Measurements from ENCODE around the gene NAT8L. TPM values are rescaled to one million over a fixed set of nuclear protein-coding genes. Genes with fewer than 3 reads are reported as not detected.

NAT8L gene
- total RNA-seq, 1 donor from 2014 or later: 0.05 TPM

DNA sequence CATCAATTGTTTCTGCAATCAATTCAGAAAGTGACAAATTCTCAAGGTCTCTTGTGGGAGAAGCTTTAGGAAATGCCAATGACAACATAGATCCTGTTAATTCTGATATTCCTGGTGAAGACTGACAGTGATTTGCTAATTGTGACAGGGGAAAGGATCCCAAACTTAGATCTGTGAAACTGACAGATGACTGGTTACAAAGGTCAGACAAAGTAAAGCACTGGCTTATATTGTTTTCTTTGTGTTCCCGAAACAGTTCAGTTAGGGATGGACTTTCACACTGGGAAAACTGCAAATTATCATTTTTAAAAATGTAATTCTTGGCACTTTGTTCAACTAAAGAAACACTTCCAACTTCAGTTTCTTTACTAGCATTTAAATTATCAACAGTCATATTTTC is 30.1 kb downstream of the NAT8L start:
- no peak for ATAC-seq
- DNase-seq (ENCODE audit: low spot score): no peak

DNA sequence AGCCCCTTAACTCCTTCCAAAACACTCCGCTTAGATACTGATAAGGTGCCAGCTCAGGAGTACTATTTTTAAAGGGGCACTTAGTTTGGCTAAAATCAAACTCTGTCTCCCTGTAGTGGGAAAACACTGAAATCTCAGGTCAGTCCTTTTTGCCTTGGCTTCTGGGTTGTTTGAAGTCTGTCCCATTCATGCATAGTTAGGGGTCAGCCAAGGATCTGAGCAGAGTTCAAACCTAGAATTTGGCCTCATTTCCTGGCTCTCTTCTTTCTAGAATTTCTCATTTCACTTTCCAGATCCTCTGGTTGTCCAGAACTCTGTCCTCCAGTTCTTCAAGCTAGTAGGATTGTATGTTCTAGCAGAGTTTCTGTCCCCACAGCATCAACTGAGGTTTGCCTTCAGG is 31.5 kb downstream of the NAT8L start:
- ATAC-seq: peak; percentile 86
- DNase-seq (ENCODE audit: low spot score): peak; percentile 64

DNA sequence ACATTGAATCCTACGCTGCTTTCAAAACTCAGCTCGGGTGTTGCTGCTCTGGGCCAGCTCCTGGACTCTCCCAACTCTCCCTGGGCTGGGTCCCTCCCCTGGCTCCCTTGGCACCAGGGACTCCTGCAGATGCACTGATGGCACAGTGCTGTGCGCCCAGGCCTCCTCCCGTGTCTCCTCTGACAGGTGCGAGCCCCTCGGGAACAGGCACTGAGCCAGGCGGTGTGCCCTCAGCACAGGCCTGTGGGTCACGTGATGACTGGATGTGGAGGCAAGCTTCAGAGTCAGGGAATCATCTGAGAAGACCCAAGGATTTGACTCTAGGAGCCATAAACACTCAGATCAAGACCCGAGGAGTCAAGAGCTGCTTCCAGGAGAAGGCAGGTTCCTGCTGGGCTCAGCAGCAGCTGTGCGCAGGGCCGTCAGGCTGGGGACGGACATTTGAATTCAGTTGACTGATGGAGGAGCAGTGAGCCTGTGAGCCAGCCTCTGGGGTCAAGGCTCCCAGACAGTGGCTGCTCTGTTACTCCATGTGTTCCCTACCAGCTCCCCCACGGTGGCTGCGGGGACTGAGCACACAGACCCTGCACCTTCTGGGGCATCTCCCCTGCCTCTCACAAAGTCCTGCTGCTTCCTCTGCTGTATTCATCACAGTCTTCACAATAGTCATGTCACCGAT is 33.0 kb downstream of the NAT8L start:
- no peak for DNase-seq (ENCODE audit: low spot score)

DNA sequence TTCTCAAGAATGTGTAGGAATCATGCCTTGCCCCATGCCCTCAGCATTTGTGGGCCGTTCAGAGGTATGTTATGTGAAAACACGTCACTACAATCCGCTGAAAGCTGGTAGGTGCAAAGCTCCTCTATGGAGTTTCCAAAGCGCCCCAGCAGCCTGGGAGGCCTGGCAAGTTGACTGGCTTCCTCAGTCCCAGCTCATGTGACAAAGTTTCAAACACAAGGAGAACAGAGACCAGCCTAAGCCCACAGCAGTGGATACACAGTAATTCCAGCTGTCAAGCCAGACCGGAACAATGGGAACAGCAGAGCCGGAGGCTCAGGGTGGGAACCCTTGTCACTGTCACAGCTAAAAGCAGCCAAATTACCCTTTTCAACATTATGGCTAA is 33.5 kb downstream of the NAT8L start:
- ATAC-seq (no peak), DNase-seq (ENCODE audit: low spot score) (no peak)

More for the DNA sequence above, 33.0 kb downstream of the NAT8L start:
- no peak for ATAC-seq

DNA sequence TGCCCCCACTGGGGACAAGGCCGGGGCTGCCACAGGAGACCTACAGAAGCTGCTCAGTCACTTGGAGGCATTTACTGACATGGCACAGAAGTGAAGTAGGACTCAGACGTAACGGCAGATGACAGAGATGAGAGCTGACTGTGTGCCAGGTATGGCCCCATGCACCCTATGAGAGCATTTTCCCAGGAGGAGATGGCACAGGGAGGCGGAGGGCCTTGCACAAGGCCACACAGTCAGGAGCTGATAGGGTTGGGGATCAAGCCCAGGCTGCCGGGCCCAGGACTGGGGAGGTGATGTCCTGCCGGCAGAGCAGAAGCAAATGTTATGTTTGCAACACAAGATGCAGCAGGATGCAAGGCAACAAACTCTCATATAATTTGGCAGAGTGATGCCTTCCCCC is 34.1 kb downstream of the NAT8L start:
- no peak for ATAC-seq
- DNase-seq (ENCODE audit: low spot score): no peak

DNA sequence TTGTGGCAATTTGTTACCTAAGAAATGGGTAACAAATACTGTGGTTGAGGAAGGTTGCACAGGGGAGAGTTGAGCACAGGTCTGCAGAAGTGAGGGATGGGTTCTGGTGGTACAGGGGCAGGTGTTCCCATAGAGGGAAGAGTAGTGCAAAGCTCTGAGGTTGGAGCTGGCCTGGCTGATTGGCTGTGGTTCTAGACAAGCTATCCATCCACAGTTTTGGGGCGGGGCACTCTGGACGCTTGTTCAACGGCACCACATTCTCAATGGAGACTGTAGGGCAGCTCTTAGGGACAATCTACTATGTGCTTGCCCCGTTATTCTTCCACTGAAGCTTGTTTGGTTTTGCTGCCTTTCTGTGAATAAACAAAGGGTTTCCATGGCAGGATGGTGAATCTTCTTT is 35.4 kb downstream of the NAT8L start:
- ATAC-seq: no peak
- no peak for DNase-seq (ENCODE audit: low spot score)

DNA sequence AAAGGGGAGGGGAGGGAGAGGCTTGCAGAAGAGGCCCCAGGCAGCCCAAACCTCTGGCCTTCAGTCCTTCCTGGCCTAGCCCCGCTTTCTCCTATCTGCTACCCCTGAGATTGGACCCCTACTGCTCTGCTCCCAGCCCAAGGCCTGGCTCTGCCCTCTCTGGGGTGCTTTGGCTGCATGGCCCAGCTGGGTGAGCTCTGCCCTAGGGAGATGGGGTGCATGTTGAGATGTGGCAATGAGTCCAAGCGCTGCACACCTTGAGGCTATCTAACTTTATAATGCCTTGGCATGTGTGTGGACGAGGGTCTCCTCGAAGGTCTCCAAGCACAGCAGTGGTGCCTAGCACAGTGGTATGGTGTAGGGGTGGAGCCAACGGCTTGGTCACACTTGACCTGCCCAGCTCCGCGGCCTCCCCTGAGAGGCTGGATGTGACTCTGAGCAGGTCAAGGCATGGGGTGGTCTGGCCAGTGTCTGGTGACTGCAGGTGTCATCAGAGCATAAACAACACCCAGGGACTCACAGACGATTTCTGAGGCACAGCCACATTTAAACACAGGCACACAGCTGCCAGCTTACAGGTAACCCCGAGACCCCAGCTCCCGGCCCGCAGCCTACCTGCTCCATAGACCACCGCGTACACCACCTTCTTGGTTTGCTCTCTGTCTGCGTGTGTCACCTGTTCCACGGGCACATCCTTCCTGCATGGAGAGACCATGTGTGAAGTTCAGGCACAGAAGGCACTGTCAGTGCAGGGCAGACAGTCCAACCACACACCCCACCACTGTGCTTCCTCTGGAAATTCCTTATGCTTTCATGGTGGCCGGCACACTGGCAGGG is 36.3 kb downstream of the NAT8L start:
- DNase-seq (ENCODE audit: low spot score): no peak
- no peak for ATAC-seq

DNA sequence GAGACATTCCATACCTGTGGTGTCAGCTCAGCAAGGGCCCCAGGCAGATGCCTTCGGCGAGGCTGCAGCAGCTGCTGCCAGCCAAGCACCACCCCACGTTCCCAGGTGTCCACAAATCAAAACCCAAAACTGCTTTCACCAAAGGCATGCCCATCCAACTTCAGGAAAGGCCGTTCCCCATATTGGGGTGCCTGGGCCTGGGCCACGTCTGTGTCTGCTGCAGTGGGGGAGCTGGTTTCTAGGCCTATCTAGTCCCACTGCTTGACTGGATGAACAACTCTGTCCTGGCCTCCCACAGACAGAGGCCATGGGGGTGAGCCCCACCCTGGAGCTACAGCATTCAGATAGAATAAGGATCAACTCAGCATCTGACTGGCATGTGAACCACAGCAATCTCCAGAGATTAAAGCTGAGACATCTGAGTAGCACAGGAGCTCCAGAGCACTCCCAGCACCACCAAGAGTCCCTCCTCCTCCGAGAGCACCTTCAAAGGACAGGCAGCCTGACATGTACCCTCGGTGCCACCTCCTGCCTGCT is 37.0 kb downstream of the NAT8L start:
- ATAC-seq (no peak), DNase-seq (ENCODE audit: low spot score) (no peak)

DNA sequence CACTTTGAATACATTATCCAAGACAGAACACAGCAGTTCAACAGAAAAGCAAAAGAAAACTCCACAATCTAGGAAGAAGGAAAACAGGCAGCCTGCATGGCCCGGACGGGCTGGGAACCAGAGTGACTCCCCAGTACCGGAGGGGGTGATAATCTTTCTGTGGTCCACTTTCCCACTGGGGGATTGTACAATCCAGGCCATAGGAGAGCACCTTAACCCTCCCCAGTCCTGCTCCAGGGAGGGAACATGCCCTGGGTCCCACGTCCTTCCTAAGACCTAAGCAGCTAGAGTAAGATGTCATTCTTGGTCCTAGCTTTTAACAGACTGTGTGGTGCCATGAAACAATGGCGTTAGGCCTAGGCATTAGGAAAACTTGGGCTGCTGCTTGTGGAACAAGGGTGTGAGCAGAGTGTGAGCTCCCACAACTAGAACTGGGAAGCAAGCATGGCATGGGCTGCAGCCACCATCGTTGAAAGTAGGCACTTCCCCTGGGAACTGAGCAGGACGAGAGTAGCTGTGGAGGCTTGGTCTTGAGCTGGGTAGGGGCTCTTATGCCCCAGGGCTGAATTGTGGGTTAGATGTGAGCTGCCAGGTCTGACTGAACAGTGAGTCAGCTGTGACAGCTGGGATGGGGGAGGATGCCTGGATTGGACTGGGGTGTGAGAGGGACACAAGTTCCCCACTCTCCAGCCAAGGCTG is 42.4 kb downstream of the NAT8L start:
- ATAC-seq: no peak

DNA sequence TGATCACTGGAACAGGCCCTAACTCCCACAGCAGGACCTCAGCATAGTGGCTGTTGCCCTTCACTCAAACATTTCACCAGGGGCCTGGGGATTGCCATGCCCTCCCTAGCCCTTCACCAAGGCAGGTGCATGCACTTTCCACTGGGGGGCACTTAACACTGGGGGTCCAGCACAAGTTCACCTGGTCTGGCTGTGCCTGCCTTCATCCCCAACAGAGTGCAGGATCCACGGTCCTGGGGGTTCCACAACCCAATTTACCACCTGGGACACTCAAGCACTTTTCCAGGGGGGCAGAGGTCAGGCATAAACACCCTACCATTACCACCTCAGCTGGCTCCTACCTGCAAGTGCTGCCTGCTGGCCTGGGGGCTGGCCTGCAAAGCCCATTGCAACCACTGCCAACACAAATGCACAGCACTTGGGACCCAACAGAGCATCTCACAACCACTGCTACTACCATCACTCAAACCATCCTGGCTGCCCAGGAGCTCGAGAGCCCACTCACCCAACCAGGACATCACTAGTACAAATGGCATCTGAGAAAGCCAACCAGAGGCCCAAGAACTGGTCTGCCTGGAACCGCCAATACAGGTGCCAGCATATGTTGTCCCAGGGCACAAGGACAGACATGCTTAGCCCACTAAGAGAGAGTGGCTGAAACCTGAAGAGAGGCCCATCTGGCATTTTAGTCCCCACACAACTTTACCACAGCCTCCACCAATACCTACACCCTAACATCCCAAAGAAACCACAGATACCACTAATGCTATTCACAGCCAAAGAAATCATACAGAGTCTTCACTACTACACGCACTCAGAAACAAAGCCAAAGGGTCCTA is 43.1 kb downstream of the NAT8L start:
- DNase-seq (ENCODE audit: low spot score) (no peak), ATAC-seq (no peak)

More for the DNA sequence above, 42.4 kb downstream of the NAT8L start:
- DNase-seq (ENCODE audit: low spot score): no peak

DNA sequence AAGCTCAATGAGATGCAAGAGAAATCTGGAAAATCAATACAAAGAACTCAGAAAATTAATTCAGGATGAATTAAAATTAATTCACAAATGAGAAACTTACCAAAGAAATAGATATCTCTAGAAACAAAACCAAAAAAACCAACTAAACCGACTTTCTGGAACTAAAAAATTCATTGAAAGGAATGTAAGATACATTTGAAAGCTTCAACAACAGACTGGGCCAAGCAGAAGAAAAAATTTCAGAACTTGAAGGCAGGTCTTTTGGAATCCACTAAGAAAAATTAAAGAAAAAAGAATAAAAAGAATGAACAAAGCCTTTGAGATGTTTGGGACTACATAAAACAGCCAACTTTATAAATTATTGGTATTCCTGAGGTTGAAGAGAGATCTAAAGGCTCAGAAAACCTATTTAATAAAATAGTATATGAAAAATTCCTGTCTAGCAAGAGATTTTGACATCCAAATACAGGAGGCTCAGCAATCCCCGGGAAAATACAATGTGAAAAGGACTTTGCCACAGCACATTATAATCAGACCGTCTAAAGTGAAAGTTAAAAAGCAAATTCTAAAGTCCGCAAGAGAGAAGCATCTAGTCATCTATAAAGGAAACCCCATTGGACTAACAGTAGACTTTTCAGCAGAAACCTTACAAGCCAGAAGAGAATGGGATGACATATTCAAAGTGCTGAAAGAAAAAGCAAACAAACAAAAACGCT is 44.2 kb downstream of the NAT8L start:
- ATAC-seq (peak; percentile 69), DNase-seq (ENCODE audit: low spot score) (no peak)

DNA sequence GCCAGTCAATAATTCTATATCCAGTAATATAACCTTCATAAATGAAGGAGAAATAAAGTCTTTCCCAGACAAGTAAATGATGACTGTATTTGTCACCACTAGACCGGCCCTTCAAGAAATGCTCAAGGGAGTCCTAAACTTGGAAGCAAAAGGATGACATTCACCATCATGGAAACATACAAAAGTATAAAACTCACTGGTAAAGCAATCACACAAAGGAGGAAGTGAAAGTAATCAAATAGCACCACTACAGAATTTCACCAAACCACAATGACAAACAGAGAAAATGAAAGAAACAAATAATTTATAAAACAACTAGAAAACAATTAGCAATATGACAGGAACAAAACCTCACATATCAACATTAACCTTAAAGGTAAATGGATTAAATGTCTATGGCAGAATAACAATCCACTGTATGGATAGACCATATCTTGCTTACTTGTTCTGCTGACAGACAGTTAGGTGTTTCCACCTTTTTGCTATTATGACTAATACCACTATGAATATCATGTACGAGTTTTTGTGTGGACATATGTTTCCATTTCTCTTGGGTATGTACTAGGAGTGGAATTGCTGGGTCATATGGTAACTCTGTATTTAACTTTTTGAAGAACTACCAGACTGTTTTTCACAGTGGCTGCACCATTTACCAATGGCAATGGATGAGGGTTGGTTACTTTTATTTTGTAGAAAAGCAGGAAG is 44.9 kb downstream of the NAT8L start:
- DNase-seq (ENCODE audit: low spot score): no peak
- ATAC-seq: no peak

DNA sequence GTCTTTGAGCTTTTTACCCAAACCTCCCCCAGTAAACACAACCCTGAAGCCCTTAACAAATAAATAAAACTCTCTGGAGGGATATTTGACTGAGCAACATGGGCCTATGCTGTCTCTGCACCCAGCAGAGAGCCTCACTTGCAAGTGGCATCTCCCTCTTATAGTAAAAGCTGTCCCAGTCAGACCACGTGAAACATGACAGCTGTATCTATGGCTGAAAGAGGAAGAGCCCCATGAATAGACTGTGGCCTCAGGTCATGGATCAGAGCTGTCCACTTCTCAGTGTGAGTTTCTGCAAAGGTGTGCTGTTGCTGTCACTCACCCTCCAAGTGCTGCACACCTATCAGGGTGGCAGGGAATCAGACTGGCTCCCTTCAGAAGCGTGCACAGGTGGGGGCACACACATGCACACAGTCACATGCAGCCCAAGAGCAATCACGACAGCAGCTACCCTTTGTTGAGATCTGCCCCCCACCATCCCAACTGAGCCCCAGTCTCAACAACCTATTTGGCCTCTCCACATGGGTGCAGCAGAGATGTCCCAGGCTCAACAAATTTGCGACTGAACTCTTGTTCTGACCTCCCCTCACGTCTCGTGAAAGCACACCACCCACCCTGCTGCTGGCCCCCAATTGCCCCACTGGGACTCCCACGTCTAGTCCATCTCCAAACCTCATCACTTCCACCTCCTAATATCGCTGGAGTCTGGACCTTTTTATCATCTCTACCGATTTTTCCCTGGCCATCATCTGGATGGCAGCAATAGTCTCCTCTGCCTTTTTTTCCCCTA is 45.6 kb downstream of the NAT8L start:
- no peak for DNase-seq (ENCODE audit: low spot score)
- no peak for ATAC-seq

DNA sequence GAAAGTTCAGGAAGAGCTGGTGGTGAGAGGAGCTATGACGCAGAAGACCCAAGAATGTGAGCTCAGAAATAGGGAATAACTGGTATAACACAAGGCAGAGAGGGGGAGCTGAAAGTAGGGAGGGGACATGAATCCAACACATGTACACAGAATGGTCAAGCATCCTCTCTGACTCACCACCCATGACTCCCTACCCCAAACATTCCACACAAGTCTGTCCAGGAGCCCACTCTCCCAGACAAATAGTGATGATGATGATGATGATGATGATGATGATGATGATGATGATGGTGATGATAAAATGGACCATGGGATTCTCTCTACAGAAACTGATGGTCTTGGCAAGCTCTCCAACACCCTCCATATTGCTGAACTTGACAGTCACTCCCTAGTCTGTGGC is 46.4 kb downstream of the NAT8L start:
- no peak for ATAC-seq

DNA sequence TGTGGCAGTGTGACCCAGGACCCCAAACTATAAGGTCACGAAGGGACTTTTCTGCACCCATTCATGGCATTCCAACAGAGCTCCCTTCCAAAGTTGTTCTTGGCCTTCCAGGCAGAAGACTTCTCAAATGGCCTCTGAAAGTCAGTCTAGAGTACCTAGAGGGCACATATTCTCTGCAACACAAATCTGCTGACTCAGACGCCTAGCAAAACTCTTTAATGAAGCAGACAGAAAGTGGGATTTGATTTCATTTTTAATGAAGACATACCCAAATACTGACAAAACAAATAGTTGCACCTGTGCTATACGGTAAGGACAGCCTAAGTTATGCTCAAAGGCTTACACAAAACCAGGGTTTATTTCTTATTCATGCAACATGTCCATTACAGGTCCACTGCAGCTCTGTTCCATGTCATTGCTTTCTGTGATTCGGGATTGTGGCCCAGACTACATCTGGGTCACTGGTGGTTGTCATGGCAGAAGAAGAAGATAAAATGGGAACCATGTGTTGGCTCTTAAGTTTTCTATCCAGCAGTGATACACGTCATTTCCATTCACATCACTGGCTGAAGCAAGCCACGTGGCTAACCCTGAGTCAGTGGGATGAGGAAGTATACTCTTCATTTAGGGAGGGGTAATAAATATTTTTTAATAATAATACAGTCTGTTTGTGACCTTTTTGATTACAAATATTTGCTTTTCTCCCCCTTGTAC is 57.7 kb downstream of the NAT8L start:
- DNase-seq (ENCODE audit: low spot score): no peak
- no peak for ATAC-seq

More for the DNA sequence above, 46.4 kb downstream of the NAT8L start:
- no peak for DNase-seq (ENCODE audit: low spot score)

All from left lobe of liver (tissue), 2 donors.